C4-2B (cell line): ENCODE results near the gene RAB6B.

Experiments used
- ZFX ChIP-seq: fragments of 450-650 bp; IDR thresholded peaks from 2 replicates; pipeline ENCODE4 v1.6.1; 2017
- TF ChIP-seq, protein P1 (sequence below): fragments of 450-650 bp; conservative IDR thresholded peaks from 2 replicates; pipeline ENCODE4 v1.5.1; 2017; ENCODE audit warnings: mild to moderate bottlenecking

GRCh38 chr3:133927540-133928066, 31.9 kb upstream of the RAB6B start:
- TF ChIP-seq, protein P1, sequence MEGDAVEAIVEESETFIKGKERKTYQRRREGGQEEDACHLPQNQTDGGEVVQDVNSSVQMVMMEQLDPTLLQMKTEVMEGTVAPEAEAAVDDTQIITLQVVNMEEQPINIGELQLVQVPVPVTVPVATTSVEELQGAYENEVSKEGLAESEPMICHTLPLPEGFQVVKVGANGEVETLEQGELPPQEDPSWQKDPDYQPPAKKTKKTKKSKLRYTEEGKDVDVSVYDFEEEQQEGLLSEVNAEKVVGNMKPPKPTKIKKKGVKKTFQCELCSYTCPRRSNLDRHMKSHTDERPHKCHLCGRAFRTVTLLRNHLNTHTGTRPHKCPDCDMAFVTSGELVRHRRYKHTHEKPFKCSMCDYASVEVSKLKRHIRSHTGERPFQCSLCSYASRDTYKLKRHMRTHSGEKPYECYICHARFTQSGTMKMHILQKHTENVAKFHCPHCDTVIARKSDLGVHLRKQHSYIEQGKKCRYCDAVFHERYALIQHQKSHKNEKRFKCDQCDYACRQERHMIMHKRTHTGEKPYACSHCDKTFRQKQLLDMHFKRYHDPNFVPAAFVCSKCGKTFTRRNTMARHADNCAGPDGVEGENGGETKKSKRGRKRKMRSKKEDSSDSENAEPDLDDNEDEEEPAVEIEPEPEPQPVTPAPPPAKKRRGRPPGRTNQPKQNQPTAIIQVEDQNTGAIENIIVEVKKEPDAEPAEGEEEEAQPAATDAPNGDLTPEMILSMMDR, result peak; percentile 99
- TF ChIP-seq ZFX, result no peak
